Fibroblast of lung (primary cell): ENCODE measurements around the gene FBXL2. TPM values are rescaled to one million over a fixed set of nuclear protein-coding genes. Genes with fewer than 3 reads are reported as not detected.

Experiments
- DNase-seq, 2 donors: peaks; one replicate each; pipeline versions ENCODE4 v3.0.0 to v3.0.0-alpha.2; 2010; ENCODE audit warnings: low read depth in 2 of 2
- H2AFZ ChIP-seq: 2 replicates; pipeline ENCODE4 v1.5.1; 2012; ENCODE audit warnings: low read length, control low read depth, inconsistent platforms
- H3K27ac ChIP-seq: 2 replicates; pipeline ENCODE4 v1.5.1; 2011; ENCODE audit warnings: low read length, control low read depth; ENCODE audit not compliant: insufficient read depth
- H3K27me3 ChIP-seq: 2 replicates; pipeline ENCODE4 v1.5.1; 2011; ENCODE audit warnings: mild to moderate bottlenecking, low read length; ENCODE audit not compliant: control insufficient read depth, insufficient read depth
- H3K36me3 ChIP-seq: 2 replicates; pipeline ENCODE4 v1.5.1; 2011; ENCODE audit warnings: low read length; ENCODE audit not compliant: control insufficient read depth, insufficient read depth
- H3K4me1 ChIP-seq: 2 replicates; pipeline ENCODE4 v1.5.1; 2011; ENCODE audit warnings: low read length; ENCODE audit not compliant: control insufficient read depth, insufficient read depth; ENCODE audit errors: extremely low read depth
- H3K4me2 ChIP-seq: 2 replicates; pipeline ENCODE4 v1.5.1; 2011; ENCODE audit warnings: low read length, control low read depth; ENCODE audit not compliant: insufficient read depth; ENCODE audit errors: extremely low read depth
- H3K4me3 ChIP-seq, 4 experiments: fragments of 200-600 bp in 1 of 4; sonication (generic) in 1 of 4; replicated peaks in 1 of 4; 2 replicates each; pipeline ENCODE4 v1.5.1; 2011 to 2016; ENCODE audit warnings: low read length in 4 of 4, low read depth in 3 of 4, mild to moderate bottlenecking in 3 of 4, control low read depth in 2 of 4, inconsistent platforms in 1 of 4, mixed read lengths in 1 of 4; ENCODE audit not compliant: insufficient read depth in 1 of 4; ENCODE audit errors: control extremely low read depth in 1 of 4
- H3K79me2 ChIP-seq: 2 replicates; pipeline ENCODE4 v1.5.1; 2012; ENCODE audit warnings: mild to moderate bottlenecking, low read length, inconsistent platforms; ENCODE audit not compliant: control insufficient read depth, insufficient read depth
- H3K9ac ChIP-seq: 2 replicates; pipeline ENCODE4 v1.5.1; 2011; ENCODE audit warnings: mild to moderate bottlenecking, low read length, control low read depth; ENCODE audit not compliant: insufficient read depth
- H3K9me3 ChIP-seq: 2 replicates; pipeline ENCODE4 v1.5.1; 2012; ENCODE audit warnings: low read depth, low read length; ENCODE audit not compliant: control insufficient read depth, insufficient read depth
- H4K20me1 ChIP-seq: 2 replicates; pipeline ENCODE4 v1.5.1; 2011; ENCODE audit warnings: low read length; ENCODE audit not compliant: control insufficient read depth, insufficient read depth; ENCODE audit errors: extremely low read depth
- CTCF ChIP-seq, 2 donors: IDR thresholded peaks in 1 of 2; conservative IDR thresholded peaks in 1 of 2; 1 replicate in 1 of 2; 2 replicates in 1 of 2; pipeline ENCODE4 v1.5.1; 2011 to 2012; ENCODE audit warnings: low read length in 2 of 2, control low read depth in 1 of 2, inconsistent platforms in 1 of 2, low read depth in 1 of 2, mild to moderate bottlenecking in 1 of 2
- EZH2 ChIP-seq: IDR thresholded peaks from 2 replicates; pipeline ENCODE4 v1.5.1; 2012; ENCODE audit warnings: low read length, control low read depth, mild to moderate bottlenecking; ENCODE audit errors: missing control alignments
- polyA plus RNA-seq, 2 donors: library from polyadenylated mRNA; depleted of rRNA in 1 of 2; stranded (reverse) in 1 of 2; unstranded in 1 of 2; fragments of >200 nt; gene quantifications; 2 replicates each; pipeline ENCODE4 v1.2.1, GENCODE V29; 2011 to 2012; ENCODE audit warnings: missing spikeins in 1 of 2
- total RNA-seq: library from RNA; depleted of rRNA; stranded (reverse); fragments of >200 nt; gene quantifications from 2 replicates; pipeline ENCODE4 v1.2.1, GENCODE V29; 2014

FBXL2 gene
- total and polyA plus RNA-seq, 2 donors (not counting 1 experiment from before 2014, with no cell fraction given), result 16.2 to 26.5 TPM

- Histone ChIP-seq H3K27me3 (no peaks in the 10 kb centered on the region), H3K4me2 (no peak overlapping the region), H2AFZ (no peak overlapping the region), H3K79me2 (no peaks in the 10 kb centered on the region), H3K36me3 (no peaks in the 10 kb centered on the region), H4K20me1 (no peaks in the 10 kb centered on the region), H3K4me1 (peaks cover 5% of the 10 kb centered on the region), H3K27ac (no peak overlapping the region), H3K9me3 (no peaks in the 10 kb centered on the region), H3K9ac (no peak overlapping the region), H3K4me3 (no peak overlapping the region)
- TF ChIP-seq EZH2, result no peak
- no peak for TF ChIP-seq CTCF (conservative IDR thresholded peaks at IDR 0.05 in 1 of 2, IDR thresholded peaks at IDR 0.05 in 1 of 2; ENCODE audit: low read depth in 1 of 2, low read length in 2 of 2)
- no peak for DNase-seq
These were observed 86.8 kb downstream of the FBXL2 start for GRCh38 chr3:33364060-33364459.

GRCh38 chr3:33364531-33365128, 87.4 kb downstream of the FBXL2 start:
- Histone ChIP-seq H3K27ac (no peak overlapping the region), H3K79me2 (no peaks in the 10 kb centered on the region), H3K36me3 (no peaks in the 10 kb centered on the region), H3K27me3 (no peaks in the 10 kb centered on the region), H3K9me3 (no peaks in the 10 kb centered on the region), H3K4me2 (no peak overlapping the region), H3K4me1 (peaks cover 5% of the 10 kb centered on the region), H2AFZ (no peak overlapping the region), H4K20me1 (no peaks in the 10 kb centered on the region), H3K4me3 (no peak overlapping the region), H3K9ac (no peak overlapping the region)
- TF ChIP-seq EZH2, result no peak
- TF ChIP-seq CTCF (conservative IDR thresholded peaks at IDR 0.05 in 1 of 2, IDR thresholded peaks at IDR 0.05 in 1 of 2; ENCODE audit: low read depth in 1 of 2, low read length in 2 of 2), result no peak
- peak; percentile 39 to 82 for DNase-seq

GRCh38 chr3:33372218-33373081, 95.2 kb downstream of the FBXL2 start:
- DNase-seq, result peak; percentile 77 to 78
- no peaks in the 10 kb centered on the region for H4K20me1 ChIP-seq
- H3K27me3 ChIP-seq, result no peaks in the 10 kb centered on the region
- H3K4me3 ChIP-seq, result no peak overlapping the region
- no peaks in the 10 kb centered on the region for H3K79me2 ChIP-seq
- no peak overlapping the region for H3K27ac ChIP-seq
- peak overlapping the region; percentile 25 for H3K4me2 ChIP-seq
- H3K4me1 ChIP-seq, result peaks cover 8% of the 10 kb centered on the region
- no peak overlapping the region for H3K9ac ChIP-seq
- peaks cover 9% of the 10 kb centered on the region for H3K36me3 ChIP-seq
- peak; percentile 97 for TF ChIP-seq CTCF (conservative IDR thresholded peaks at IDR 0.05 in 1 of 2, IDR thresholded peaks at IDR 0.05 in 1 of 2; ENCODE audit: low read depth in 1 of 2, low read length in 2 of 2)
- no peak for TF ChIP-seq EZH2
- H3K9me3 ChIP-seq, result no peaks in the 10 kb centered on the region
- no peak overlapping the region for H2AFZ ChIP-seq
